GM19324 (cell line): ENCODE data around the gene FBLN2.

Experiments used
- ATAC-seq: cut with Tn5 transposase; IDR thresholded peaks from one replicate; pipeline ENCODE4 v1.9.1; 2021; ENCODE audit warnings: mild to moderate bottlenecking, moderate library complexity; ENCODE audit not compliant: unreplicated experiment, low FRiP score

FBLN2 gene

GRCh38 chr3:13529196-13530112 is 19.5 kb upstream of the FBLN2 start:
- no peak for ATAC-seq

- no peak for ATAC-seq
These were observed 18.5 kb upstream of the FBLN2 start for GRCh38 chr3:13530241-13531009.

GRCh38 chr3:13532085-13532484 is 16.8 kb upstream of the FBLN2 start:
- ATAC-seq: no peak

- ATAC-seq: no peak
These were observed 16.3 kb upstream of the FBLN2 start for GRCh38 chr3:13532631-13533030.

- ATAC-seq: no peak
These were observed 15.0 kb upstream of the FBLN2 start for GRCh38 chr3:13533885-13534301.

GRCh38 chr3:13535526-13535875 is 13.4 kb upstream of the FBLN2 start:
- ATAC-seq: no peak

GRCh38 chr3:13535905-13536304 is 13.0 kb upstream of the FBLN2 start:
- ATAC-seq: no peak

GRCh38 chr3:13536432-13536831 is 12.5 kb upstream of the FBLN2 start:
- ATAC-seq: no peak

GRCh38 chr3:13536832-13537231 is 12.1 kb upstream of the FBLN2 start:
- ATAC-seq: no peak

- no peak for ATAC-seq
These were observed 11.5 kb upstream of the FBLN2 start for GRCh38 chr3:13537244-13537908.

- no peak for ATAC-seq
These were observed 11.0 kb upstream of the FBLN2 start for GRCh38 chr3:13537909-13538296.

GRCh38 chr3:13538520-13539291 is 10.2 kb upstream of the FBLN2 start:
- no peak for ATAC-seq

GRCh38 chr3:13539292-13539638 is 9.7 kb upstream of the FBLN2 start:
- no peak for ATAC-seq

- ATAC-seq: no peak
These were observed 9.3 kb upstream of the FBLN2 start for GRCh38 chr3:13539671-13540070.

GRCh38 chr3:13540297-13540995 is 8.5 kb upstream of the FBLN2 start:
- no peak for ATAC-seq

- no peak for ATAC-seq
These were observed 7.2 kb upstream of the FBLN2 start for GRCh38 chr3:13541691-13542090.

- ATAC-seq: no peak
These were observed 6.8 kb upstream of the FBLN2 start for GRCh38 chr3:13542142-13542541.

- no peak for ATAC-seq
These were observed 5.7 kb upstream of the FBLN2 start for GRCh38 chr3:13543253-13543652.

- ATAC-seq: no peak
These were observed 4.6 kb upstream of the FBLN2 start for GRCh38 chr3:13544293-13544831.
